K562 (cell line): Measurements from ENCODE around the gene DSTYK. TPM values are rescaled to one million over a fixed set of nuclear protein-coding genes. Genes with fewer than 3 reads are reported as not detected.

Experiments used
- CHAMP1 ChIP-seq: fragments of 450-650 bp; IDR thresholded peaks from 2 replicates; pipeline ENCODE4 v1.6.1; 2016; ENCODE audit warnings: mild to moderate bottlenecking
- FOXP4 ChIP-seq: sonication (generic); formaldehyde crosslinking; IDR thresholded peaks from 2 replicates; pipeline ENCODE4 v1.8.0; 2022; ENCODE audit warnings: mild to moderate bottlenecking, missing genetic modification reagents, borderline replicate concordance
- MAZ ChIP-seq, 2 experiments: fragments of 450-650 bp in 1 of 2; sonication (generic) in 1 of 2; formaldehyde crosslinking; IDR thresholded peaks in 1 of 2; conservative IDR thresholded peaks in 1 of 2; 2 replicates each; pipeline versions ENCODE4 v1.4.0 to v1.5.0; 2020; ENCODE audit warnings: mild to moderate bottlenecking in 1 of 2, missing genetic modification reagents in 1 of 2
- TRIM28 ChIP-seq: fragments of 450-650 bp; IDR thresholded peaks from 2 replicates; pipeline ENCODE4 v1.6.1; 2017
- ZNF280A ChIP-seq: fragments of 450-650 bp; IDR thresholded peaks from 2 replicates; pipeline ENCODE4 v1.6.1; 2018; ENCODE audit warnings: mild to moderate bottlenecking, low read depth; ENCODE audit not compliant: partially characterized antibody
- polyA plus RNA-seq, 8 experiments: library from polyadenylated mRNA; depleted of rRNA in 4 of 8; stranded (reverse) in 5 of 8; unstranded in 3 of 8; fragments of >200 nt; fragmentation: Nextera tagmentation in 2 of 8; fragmentation: Illumina TruSeq in 1 of 8; extraction: Ambion mirVana in 2 of 8; extraction: Trizol in 1 of 8; gene quantifications; 2 replicates each; pipeline versions ENCODE4 v1.2.1 to v1.2.3, GENCODE V29; 2011 to 2014; ENCODE audit warnings: inconsistent platforms in 1 of 8, missing spikeins in 1 of 8
- total RNA-seq, 7 experiments: library from RNA; depleted of rRNA in 6 of 7; stranded (reverse); fragments of >200 nt in 6 of 7; fragmentation: Illumina TruSeq in 2 of 7; extraction: Trizol in 2 of 7; gene quantifications; 2 replicates each; pipeline versions ENCODE4 v1.2.1 to v1.2.3, GENCODE V29; 2011 to 2021; ENCODE audit warnings: low replicate concordance in 1 of 7
- TF ChIP-seq, protein P1 (sequence below): fragments of 150-350 bp; IDR thresholded peaks from 2 replicates; pipeline ENCODE4 v1.6.1; 2014; ENCODE audit warnings: low read depth, mild to moderate bottlenecking, low read length, borderline replicate concordance

Gene DSTYK
- total and polyA plus RNA-seq, 9 of the 15 experiments (the other 6 are each of a cell fraction or from before 2014, with no cell fraction given): 4.2 to 7.1 (median 6.2) TPM

DNA sequence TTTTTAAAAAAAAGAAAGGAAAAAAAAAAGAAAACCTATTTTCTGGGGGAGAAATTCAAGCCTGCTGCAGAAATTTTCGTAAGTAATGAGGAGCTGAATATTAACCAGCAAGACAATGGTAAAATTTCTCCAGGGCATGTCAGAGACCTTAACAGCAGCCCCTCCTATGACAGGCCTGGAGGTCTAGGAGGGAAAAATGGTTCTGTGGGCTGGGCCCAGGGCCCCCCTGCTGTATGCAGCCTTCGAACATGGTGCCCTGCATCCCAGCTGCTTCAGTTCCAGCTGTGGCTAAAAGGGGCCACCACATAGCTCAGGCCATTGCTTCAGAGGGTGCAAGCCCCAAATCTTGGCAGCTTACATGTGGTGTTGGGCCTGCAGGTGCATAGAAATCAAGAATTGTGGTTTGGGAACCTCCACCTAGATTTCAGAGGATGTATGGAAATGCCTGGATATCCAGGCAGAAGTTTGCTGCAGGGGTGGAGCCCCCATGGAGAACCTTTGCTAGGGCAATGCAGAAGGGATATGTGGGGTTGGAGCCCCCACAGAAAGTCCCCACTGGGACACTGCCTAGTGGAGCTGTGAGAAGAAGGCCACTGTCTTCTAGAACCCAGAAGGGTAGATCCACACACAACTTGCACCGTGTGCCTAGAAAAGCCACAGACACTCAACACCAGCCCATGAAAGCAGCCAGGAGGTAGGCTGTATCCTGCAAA, 55.7 kb downstream of the DSTYK start (continued):
- TF ChIP-seq FOXP4 (0 out of 2 replicates have a peak, but pooled peaks have one; percentile 14), TRIM28 (peak; percentile 99), CHAMP1 (peak; percentile 54; the same call in 1 of the 2 replicates), ZNF280A (peak; percentile 99), MAZ (CRISPR knock-in tag; conservative IDR thresholded peaks at IDR 0.05 in 1 of 2, IDR thresholded peaks at IDR 0.05 in 1 of 2) (0 out of 4 replicates have a peak, but pooled peaks of 1 of the 2 experiments have one; percentile 51)
- TF ChIP-seq, protein P1, sequence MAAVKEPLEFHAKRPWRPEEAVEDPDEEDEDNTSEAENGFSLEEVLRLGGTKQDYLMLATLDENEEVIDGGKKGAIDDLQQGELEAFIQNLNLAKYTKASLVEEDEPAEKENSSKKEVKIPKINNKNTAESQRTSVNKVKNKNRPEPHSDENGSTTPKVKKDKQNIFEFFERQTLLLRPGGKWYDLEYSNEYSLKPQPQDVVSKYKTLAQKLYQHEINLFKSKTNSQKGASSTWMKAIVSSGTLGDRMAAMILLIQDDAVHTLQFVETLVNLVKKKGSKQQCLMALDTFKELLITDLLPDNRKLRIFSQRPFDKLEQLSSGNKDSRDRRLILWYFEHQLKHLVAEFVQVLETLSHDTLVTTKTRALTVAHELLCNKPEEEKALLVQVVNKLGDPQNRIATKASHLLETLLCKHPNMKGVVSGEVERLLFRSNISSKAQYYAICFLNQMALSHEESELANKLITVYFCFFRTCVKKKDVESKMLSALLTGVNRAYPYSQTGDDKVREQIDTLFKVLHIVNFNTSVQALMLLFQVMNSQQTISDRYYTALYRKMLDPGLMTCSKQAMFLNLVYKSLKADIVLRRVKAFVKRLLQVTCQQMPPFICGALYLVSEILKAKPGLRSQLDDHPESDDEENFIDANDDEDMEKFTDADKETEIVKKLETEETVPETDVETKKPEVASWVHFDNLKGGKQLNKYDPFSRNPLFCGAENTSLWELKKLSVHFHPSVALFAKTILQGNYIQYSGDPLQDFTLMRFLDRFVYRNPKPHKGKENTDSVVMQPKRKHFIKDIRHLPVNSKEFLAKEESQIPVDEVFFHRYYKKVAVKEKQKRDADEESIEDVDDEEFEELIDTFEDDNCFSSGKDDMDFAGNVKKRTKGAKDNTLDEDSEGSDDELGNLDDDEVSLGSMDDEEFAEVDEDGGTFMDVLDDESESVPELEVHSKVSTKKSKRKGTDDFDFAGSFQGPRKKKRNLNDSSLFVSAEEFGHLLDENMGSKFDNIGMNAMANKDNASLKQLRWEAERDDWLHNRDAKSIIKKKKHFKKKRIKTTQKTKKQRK: peak; percentile 78
